Ecto neural progenitor cell (in vitro differentiated cells): ENCODE data around the gene RAPGEF4.
"Not testable (repeated sequence)": the region's sequence is repeated elsewhere in the genome, so short reads cannot be mapped to it uniquely, and the experiment has no call there.

Experiments used
- DNase-seq: peaks from one replicate; pipeline ENCODE4 v3.0.0-alpha.2; 2018; ENCODE audit warnings: low spot score

The RAPGEF4 gene

GRCh38 chr2:173064151-173064805, 328.6 kb downstream of the RAPGEF4 start:
- no peak for DNase-seq

GRCh38 chr2:173066887-173067676, 331.4 kb downstream of the RAPGEF4 start:
- no peak for DNase-seq

- no peak for DNase-seq
Measured at GRCh38 chr2:173075056-173075780, 339.6 kb downstream of the RAPGEF4 start.

DNA sequence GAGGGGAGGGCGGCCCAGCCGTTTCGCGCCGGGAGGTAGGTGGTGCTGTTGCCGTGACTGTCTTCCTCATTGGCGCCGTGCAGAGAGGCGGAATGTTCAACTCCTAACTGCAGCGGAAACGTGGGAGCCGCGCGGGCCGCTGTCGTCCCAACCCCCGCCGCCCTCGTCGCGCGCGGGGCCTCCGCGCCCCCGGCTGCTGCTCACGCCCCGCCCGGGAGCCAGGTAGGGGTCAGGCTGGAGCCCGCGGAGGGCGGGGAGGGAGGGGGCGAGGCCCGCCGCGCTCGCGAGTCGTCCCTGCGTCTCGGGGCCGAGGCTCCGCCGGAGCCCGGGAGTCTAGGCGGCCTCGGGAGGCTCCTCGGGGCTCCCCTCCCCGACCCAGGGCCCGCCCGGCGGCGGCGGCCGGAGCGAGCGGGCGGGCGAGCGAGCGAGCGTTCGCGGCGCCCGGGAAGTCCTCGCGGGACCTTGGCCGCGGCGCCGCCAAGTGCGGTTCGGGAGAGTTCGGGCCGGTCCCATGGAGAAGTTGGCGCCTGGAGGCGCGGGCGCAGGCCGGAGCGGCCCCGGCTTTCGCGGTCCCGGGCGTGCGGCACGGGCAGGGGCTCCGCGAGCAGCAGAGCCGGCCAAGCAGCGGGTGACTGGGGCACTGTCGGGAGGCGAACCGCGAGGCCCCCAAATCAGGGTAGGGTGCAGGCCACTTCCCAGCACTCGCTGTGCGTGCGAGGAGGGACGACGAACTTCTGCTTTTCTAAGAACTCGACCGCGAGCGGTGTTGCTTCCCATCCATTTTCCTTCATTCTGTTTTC, 340.3 kb downstream of the RAPGEF4 start, which contains the start of gene MAP3K20:
MAP3K20 (plus strand) TSS at position 66 of the 800 bp plus-strand sequence. CDS start 15,186 bp downstream, outside the sequence.
- peak; percentile 75 for DNase-seq

- peak; percentile 73 for DNase-seq
Measured at GRCh38 chr2:173076581-173077345, 341.1 kb downstream of the RAPGEF4 start.

DNA sequence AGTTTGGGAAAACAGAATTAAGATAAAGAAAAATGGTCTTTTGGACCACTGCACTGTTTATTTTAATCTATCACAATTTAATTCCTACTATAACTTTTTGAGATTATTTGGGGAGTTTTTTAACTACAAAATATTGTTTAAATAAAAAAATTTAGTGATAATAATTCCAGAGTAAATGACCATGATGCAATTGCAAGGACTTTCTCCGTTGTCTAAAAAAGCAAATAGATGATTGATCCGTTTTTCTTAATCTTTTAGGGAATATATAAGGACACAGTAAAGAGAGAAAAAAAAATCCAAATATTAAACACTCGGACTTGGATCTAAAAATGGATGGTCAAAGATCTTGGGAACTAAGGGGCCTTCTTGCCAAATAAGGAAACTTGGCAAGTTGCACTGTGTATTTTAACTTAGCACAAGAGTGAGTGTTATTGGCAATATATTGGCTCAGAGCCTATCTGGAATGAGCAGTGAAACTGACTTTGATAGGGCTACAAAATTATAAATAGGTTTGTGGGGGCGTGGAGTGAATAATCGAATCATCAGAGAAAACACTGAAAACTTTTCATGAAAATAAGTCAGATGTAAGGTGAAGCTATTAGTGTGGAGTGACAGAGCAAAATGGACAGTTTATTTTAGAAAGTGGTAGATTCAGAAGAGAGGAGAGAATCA, 342.0 kb downstream of the RAPGEF4 start:
- DNase-seq = no peak

DNA sequence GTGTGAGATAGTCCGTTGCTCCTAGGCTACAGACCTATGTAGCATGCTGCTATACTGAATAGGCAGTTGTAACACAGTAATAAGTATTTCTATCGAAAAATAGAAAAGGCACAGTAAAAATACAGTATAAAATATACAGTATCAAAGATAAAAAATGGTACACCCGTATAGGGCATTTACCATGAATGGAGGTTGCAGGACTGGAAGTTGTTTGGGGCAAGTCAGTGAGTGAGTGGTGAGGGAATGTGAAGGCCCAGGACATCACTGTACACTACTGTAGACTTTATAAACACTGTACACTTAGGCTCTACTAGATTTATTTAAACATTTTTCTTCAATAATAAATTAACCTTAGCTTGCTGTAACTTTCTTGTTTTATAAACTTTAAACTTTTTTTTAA, 343.5 kb downstream of the RAPGEF4 start:
- DNase-seq = no peak

- DNase-seq = no peak
Measured at GRCh38 chr2:173079973-173080860, 344.6 kb downstream of the RAPGEF4 start.

DNA sequence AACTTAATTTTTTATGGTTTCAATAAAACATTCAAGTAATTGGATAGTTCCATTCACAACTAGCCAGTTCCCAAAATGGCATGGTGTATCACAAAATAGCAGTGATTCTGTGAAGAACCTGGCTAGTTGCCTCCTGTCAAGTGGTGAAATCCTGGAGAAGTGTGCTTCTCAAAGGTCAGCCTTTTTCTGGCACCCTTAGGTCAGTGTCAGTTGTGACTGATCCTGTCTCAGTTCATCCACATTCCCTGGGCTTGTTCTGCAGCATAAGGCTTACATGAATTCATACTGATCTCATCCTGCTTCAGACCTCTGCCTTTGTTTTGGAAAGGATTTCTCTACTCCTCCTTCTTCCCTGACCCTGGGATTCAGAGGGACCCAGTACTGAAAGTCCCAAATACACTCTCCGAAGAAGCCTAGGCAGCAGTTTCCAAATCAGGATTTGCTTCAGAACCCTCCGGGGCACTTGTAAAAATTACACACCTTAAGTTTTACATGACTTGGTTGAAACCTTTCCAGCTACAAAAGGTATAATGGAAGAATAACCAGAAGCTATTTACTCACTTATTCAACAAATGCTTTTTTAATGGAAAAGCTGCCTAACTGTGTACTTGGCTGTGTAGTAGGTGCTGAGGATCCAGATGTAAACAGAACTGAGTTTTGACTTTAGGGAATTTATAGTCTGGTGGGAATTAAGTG, 351.0 kb downstream of the RAPGEF4 start:
- DNase-seq = no peak

GRCh38 chr2:173087214-173087581, 351.6 kb downstream of the RAPGEF4 start:
- DNase-seq = no peak

GRCh38 chr2:173087793-173088496, 352.3 kb downstream of the RAPGEF4 start:
- no peak for DNase-seq

DNA sequence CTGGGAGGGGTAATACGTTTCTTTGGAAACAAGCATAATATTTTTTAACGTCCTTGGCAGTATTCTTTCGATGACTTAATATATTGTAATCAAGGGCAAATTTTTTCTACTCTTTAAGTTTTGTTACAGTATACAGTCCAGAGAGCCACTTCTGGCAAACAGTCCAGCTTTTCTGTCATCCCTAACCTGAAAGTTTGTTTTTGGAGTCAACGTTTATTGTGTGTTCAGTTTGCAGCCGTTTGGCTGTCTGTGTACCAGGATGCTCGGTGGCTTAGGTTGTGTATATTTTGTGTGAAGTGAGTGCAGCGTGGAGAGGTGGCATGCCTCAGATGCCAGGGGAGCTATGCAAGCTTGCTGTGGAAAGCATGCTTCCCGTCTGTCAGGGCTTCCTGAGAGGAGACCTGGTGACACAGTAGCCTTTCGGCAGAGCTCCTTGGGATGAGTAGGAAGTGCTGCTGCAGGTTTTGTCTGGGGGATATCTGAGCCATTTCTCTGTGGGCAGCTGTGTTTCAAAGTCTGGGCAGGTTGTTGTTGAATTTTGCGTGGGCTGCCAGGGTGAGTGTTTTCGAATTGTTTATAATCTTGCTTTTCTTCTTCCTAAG, 354.7 kb downstream of the RAPGEF4 start:
- no peak for DNase-seq

DNA sequence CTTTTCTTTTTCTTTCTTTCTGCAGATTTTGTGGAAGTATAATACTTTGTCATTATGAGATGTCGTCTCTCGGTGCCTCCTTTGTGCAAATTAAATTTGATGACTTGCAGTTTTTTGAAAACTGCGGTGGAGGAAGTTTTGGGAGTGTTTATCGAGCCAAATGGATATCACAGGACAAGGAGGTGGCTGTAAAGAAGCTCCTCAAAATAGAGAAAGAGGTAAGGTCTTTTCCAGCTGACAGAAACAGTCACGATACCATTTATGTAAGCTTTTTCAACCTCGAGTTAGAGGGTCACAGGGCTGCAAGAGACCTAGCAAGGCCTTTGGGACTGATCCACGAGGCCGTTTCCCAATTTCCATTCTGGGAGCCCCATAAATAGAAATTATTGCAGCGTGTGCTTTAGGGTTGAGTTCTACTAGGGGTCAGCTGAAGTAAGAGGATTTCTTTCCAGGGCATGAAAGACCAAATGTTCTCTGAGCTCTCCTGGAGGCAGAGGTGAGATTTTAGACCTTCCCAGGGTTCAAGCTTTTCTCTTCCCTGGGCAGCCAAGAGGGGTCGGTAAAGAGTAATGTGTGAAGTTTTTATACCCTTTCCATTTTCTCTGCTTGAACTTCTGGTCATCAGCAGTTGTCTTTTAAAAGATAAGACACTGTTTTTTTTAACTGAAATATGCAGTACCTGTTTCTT, 355.5 kb downstream of the RAPGEF4 start:
- DNase-seq = no peak

DNA sequence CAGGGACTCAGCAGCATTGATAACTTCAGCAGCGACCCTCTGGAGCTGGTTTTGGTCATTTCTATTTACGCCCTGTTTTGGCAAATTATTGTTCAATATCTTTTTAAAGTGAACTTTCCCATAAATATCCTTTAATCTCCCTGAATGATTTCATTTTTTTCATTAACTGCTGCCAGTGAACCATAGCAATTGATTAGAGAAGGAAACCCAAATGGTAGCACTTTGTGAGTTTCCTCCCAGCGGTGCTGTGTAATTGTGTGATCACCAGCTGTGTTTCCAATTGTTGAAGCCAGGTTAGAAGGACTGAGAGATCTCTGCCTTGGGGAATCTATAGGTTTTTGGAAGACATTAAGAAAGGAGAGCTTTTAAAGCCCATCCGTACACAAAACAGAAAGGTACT, 356.3 kb downstream of the RAPGEF4 start:
- DNase-seq = no peak

DNA sequence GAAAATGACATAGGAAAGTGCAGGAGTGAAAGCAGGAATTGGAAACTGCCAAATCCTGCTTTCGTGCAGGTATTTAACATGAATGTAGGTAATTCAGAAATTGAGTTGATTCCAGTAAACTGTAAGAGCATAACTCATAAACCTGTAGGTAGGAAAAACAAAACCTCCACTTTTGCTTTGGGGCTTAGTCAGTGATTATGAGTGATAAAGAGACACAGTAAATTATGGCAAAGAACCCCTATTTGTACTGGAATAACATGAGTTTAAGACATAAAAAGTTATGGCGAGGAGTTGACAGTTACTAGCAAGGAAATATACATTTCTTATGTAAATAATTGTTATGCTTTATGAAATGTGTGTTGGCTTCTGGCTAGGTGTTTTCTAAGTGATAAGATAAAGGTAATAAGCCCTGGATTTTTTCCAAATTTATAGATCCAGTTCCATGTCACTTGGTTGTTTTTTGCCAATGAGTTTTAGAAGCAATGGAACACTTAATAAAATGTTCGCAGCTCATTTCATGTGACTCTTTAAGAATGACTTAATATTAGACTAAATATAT, 357.3 kb downstream of the RAPGEF4 start:
- no peak for DNase-seq

GRCh38 chr2:173093617-173094016, 358.0 kb downstream of the RAPGEF4 start:
- DNase-seq = not testable (repeated sequence)

- DNase-seq = no peak
Measured at GRCh38 chr2:173094731-173095130, 359.1 kb downstream of the RAPGEF4 start.
